Measurements from ENCODE around the gene CLMN. TPM values are rescaled to one million over a fixed set of nuclear protein-coding genes. Genes with fewer than 3 reads are reported as not detected.

CLMN gene
- total and polyA plus RNA-seq, 2 of the 13 experiments (the other 11 are each of a cell fraction or from before 2014, with no cell fraction given): 15.1 to 16.7 TPM

GRCh38 chr14:95364481-95365209 is 44.9 kb upstream of the CLMN start (continued):
- peak; percentile 67; the same call in 1 of the 2 replicates for TF ChIP-seq ZNF609 (CRISPR knock-in tag; IDR thresholded peaks at IDR 0.05; ENCODE audit: borderline replicate concordance)
- TF ChIP-seq MAF1 (CRISPR knock-in tag; IDR thresholded peaks at IDR 0.05; ENCODE audit: borderline replicate concordance): no peak
- TF ChIP-seq KMT2A (CRISPR knock-in tag; IDR thresholded peaks at IDR 0.05): no peak
- TF ChIP-seq ZNF564 (CRISPR knock-in tag; IDR thresholded peaks at IDR 0.05): 0 out of 2 replicates have a peak, but pooled peaks have one; percentile 41
- no peak for TF ChIP-seq ZNF256 (CRISPR knock-in tag; conservative IDR thresholded peaks at IDR 0.05)
- peak; percentile 85; the same call in 1 of the 2 replicates for TF ChIP-seq NCOR1 (IDR thresholded peaks at IDR 0.05; ENCODE audit: borderline replicate concordance, low read length)
- peak; percentile 42; the same call in 1 of the 2 replicates for TF ChIP-seq FOXJ3 (CRISPR knock-in tag; IDR thresholded peaks at IDR 0.05; ENCODE audit: borderline replicate concordance)
- TF ChIP-seq NCOA2 (CRISPR knock-in tag; IDR thresholded peaks at IDR 0.05): peak; percentile 75
- TF ChIP-seq HIVEP1 (CRISPR knock-in tag; IDR thresholded peaks at IDR 0.05): no peak
- TF ChIP-seq ZNF331 (CRISPR knock-in tag; IDR thresholded peaks at IDR 0.05): peak; percentile 54; the same call in 1 of the 2 replicates
- TF ChIP-seq MYC (CRISPR knock-in tag; IDR thresholded peaks at IDR 0.05; ENCODE audit: borderline replicate concordance): peak; percentile 23; the same call in 1 of the 2 replicates
- peak; percentile 85 for TF ChIP-seq NR2C2 (CRISPR knock-in tag; IDR thresholded peaks at IDR 0.05; ENCODE audit: borderline replicate concordance)
- peak; percentile 35; the same call in 1 of the 2 replicates for TF ChIP-seq ZNF746 (CRISPR knock-in tag; IDR thresholded peaks at IDR 0.05)
- TF ChIP-seq FOXA1 (IDR thresholded peaks at IDR 0.05): no peak
- TF ChIP-seq FOXA1 (CRISPR knock-in tag; IDR thresholded peaks at IDR 0.05): 0 out of 2 replicates have a peak, but pooled peaks have one; percentile 2
- TF ChIP-seq ZNF552 (CRISPR knock-in tag; IDR thresholded peaks at IDR 0.05; ENCODE audit: borderline replicate concordance): 0 out of 2 replicates have a peak, but pooled peaks have one; percentile 34
- TF ChIP-seq HOXA3 (CRISPR knock-in tag; IDR thresholded peaks at IDR 0.05): peak; percentile 53; the same call in 1 of the 2 replicates
- no peak for TF ChIP-seq NONO (IDR thresholded peaks at IDR 0.05)
- TF ChIP-seq NONO (CRISPR knock-in tag; conservative IDR thresholded peaks at IDR 0.05): peak; percentile 60; the same call in 1 of the 2 replicates
- TF ChIP-seq MED1 (CRISPR knock-in tag; IDR thresholded peaks at IDR 0.05): peak; percentile 52
- peak; percentile 60; the same call in 1 of the 2 replicates for TF ChIP-seq PHF21A (CRISPR knock-in tag; IDR thresholded peaks at IDR 0.05)
- TF ChIP-seq ZNF513 (CRISPR knock-in tag; conservative IDR thresholded peaks at IDR 0.05): no peak
- TF ChIP-seq YEATS2 (CRISPR knock-in tag; IDR thresholded peaks at IDR 0.05; ENCODE audit: borderline replicate concordance): no peak

Measured in HepG2 (cell line).